ENCODE measurements around the gene NTM. TPM values are rescaled to one million over a fixed set of nuclear protein-coding genes. Genes with fewer than 3 reads are reported as not detected.

NTM gene
- total RNA-seq, 1 experiment from 2014 or later, result 0.73 TPM

GRCh38 chr11:131859538-131860210, 489.3 kb downstream of the NTM start:
- CTCF ChIA-PET, result no interaction called here
- H3K27me3 ChIP-seq (replicated peaks; ENCODE audit: control insufficient read depth, insufficient read depth, low read length), result no peaks in the 10 kb centered on the region
- H3K36me3 ChIP-seq (ENCODE audit: control insufficient read depth, insufficient read depth, low read length), result no peaks in the 10 kb centered on the region
- DNase-seq, result no peak
- Mint-ChIP-seq H3K27ac (ENCODE audit: unreplicated experiment) (no peak overlapping the region), H3K27me3 (ENCODE audit: insufficient read depth, unreplicated experiment) (peaks cover 15% of the 10 kb centered on the region), H3K4me1 (ENCODE audit: low read depth, unreplicated experiment) (no peaks in the 10 kb centered on the region), H3K4me3 (ENCODE audit: unreplicated experiment) (no peak overlapping the region), H3K9me3 (ENCODE audit: unreplicated experiment) (no peaks in the 10 kb centered on the region), H3K36me3 (ENCODE audit: insufficient read depth, unreplicated experiment) (no peaks in the 10 kb centered on the region)
- H3K4me3 ChIP-seq (ENCODE audit: low read depth, low read length), result no peak overlapping the region
- no peaks in the 10 kb centered on the region for H3K4me1 ChIP-seq
- BruUV-seq (replicated peaks), result no TSS peak
- POLR2A ChIA-PET, result no interaction called here
- no peak for TF ChIP-seq CTCF (IDR thresholded peaks at IDR 0.05; ENCODE audit: insufficient read depth in 1 of 2, low read depth in 1 of 2, low read length in 1 of 2, severe bottlenecking in 1 of 2, unreplicated experiment in 1 of 2)
- intact Hi-C loops (cut with micrococcal nuclease; ENCODE audit: unreplicated experiment), result no loop called here
- H3K9me3 ChIP-seq, result no peaks in the 10 kb centered on the region

GRCh38 chr11:131864228-131864627, 493.8 kb downstream of the NTM start:
- Mint-ChIP-seq H3K27me3 (ENCODE audit: insufficient read depth, unreplicated experiment) (peaks cover 17% of the 10 kb centered on the region), H3K27ac (ENCODE audit: unreplicated experiment) (no peak overlapping the region), H3K36me3 (ENCODE audit: insufficient read depth, unreplicated experiment) (no peaks in the 10 kb centered on the region), H3K4me1 (ENCODE audit: low read depth, unreplicated experiment) (no peaks in the 10 kb centered on the region), H3K4me3 (ENCODE audit: unreplicated experiment) (no peak overlapping the region), H3K9me3 (ENCODE audit: unreplicated experiment) (peaks cover 6% of the 10 kb centered on the region)
- no peak overlapping the region for H3K4me3 ChIP-seq (ENCODE audit: low read depth, low read length)
- no peaks in the 10 kb centered on the region for H3K9me3 ChIP-seq
- no peak for DNase-seq
- intact Hi-C loops (cut with micrococcal nuclease; ENCODE audit: unreplicated experiment), result no loop called here
- H3K36me3 ChIP-seq (ENCODE audit: control insufficient read depth, insufficient read depth, low read length), result no peaks in the 10 kb centered on the region
- ChIA-PET POLR2A (no interaction called here), CTCF (no interaction called here)
- no TSS peak for BruUV-seq (replicated peaks)
- H3K27me3 ChIP-seq (replicated peaks; ENCODE audit: control insufficient read depth, insufficient read depth, low read length), result no peaks in the 10 kb centered on the region
- H3K4me1 ChIP-seq, result no peaks in the 10 kb centered on the region
- TF ChIP-seq CTCF (IDR thresholded peaks at IDR 0.05; ENCODE audit: insufficient read depth in 1 of 2, low read depth in 1 of 2, low read length in 1 of 2, severe bottlenecking in 1 of 2, unreplicated experiment in 1 of 2), result no peak

- H3K36me3 Mint-ChIP-seq (ENCODE audit: insufficient read depth, unreplicated experiment), result no peaks in the 10 kb centered on the region
- no peaks in the 10 kb centered on the region for H3K4me1 Mint-ChIP-seq (ENCODE audit: low read depth, unreplicated experiment)
- H3K36me3 ChIP-seq (ENCODE audit: control insufficient read depth, insufficient read depth, low read length), result no peaks in the 10 kb centered on the region
- H3K9me3 ChIP-seq, result no peaks in the 10 kb centered on the region
- no peaks in the 10 kb centered on the region for H3K4me1 ChIP-seq
- no peak for DNase-seq
- intact Hi-C loops (cut with micrococcal nuclease; ENCODE audit: unreplicated experiment), result loop anchor here (2.0 to 5.0 kb wide), 2 partner anchors 261 to 1196 kb away; no protein-coding TSS in a partner anchor
- TF ChIP-seq CTCF (IDR thresholded peaks at IDR 0.05; ENCODE audit: insufficient read depth in 1 of 2, low read depth in 1 of 2, low read length in 1 of 2, severe bottlenecking in 1 of 2, unreplicated experiment in 1 of 2), result no peak
- ChIA-PET POLR2A (no interaction called here), CTCF (no interaction called here)
- peaks cover 14% of the 10 kb centered on the region for H3K27me3 Mint-ChIP-seq (ENCODE audit: insufficient read depth, unreplicated experiment)
- no TSS peak for BruUV-seq (replicated peaks)
- H3K4me3 ChIP-seq (ENCODE audit: low read depth, low read length), result no peak overlapping the region
- peaks cover 6% of the 10 kb centered on the region for H3K9me3 Mint-ChIP-seq (ENCODE audit: unreplicated experiment)
- H3K4me3 Mint-ChIP-seq (ENCODE audit: unreplicated experiment), result no peak overlapping the region
- H3K27me3 ChIP-seq (replicated peaks; ENCODE audit: control insufficient read depth, insufficient read depth, low read length), result no peaks in the 10 kb centered on the region
- H3K27ac Mint-ChIP-seq (ENCODE audit: unreplicated experiment), result no peak overlapping the region
Measured at GRCh38 chr11:131865860-131866259, 495.4 kb downstream of the NTM start.

Data from Caco-2 (cell line).